ENCODE results near the gene IFNW1. TPM values are rescaled to one million over a fixed set of nuclear protein-coding genes. Genes with fewer than 3 reads are reported as not detected.
"Not testable (repeated sequence)": the region's sequence is repeated elsewhere in the genome, so short reads cannot be mapped to it uniquely, and the experiment has no call there.

IFNW1 gene
- total and polyA plus RNA-seq, 3 donors from 2014 or later, result not detected

GRCh38 chr9:21154018-21154608 lies 12.5 kb upstream of the IFNW1 start:
- Histone ChIP-seq H3K36me3 (ENCODE audit: low read depth, missing control alignments) (no peaks in the 10 kb centered on the region), H3K27me3 (no peaks in the 10 kb centered on the region), H3K27ac (no peak overlapping the region), H3K9me3 (no peaks in the 10 kb centered on the region), H3K4me3 (no peak overlapping the region), H3K4me1 (no peaks in the 10 kb centered on the region)
- intact Hi-C loops (cut with DNase I; ENCODE audit: low total_unique reads), result no loop called here
- TF ChIP-seq CTCF (IDR thresholded peaks at IDR 0.05) (no peak), POLR2A (IDR thresholded peaks at IDR 0.05) (no peak)
- no peak for DNase-seq
- 29 to 35% methylated on average over 3 of the region's 3 CpGs for WGBS, 2 donors

GRCh38 chr9:21153336-21154017 lies 11.8 kb upstream of the IFNW1 start:
- intact Hi-C loops (cut with DNase I; ENCODE audit: low total_unique reads), result no loop called here
- Histone ChIP-seq H3K27me3 (no peaks in the 10 kb centered on the region), H3K27ac (no peak overlapping the region), H3K4me3 (no peak overlapping the region), H3K36me3 (ENCODE audit: low read depth, missing control alignments) (no peaks in the 10 kb centered on the region), H3K9me3 (no peaks in the 10 kb centered on the region), H3K4me1 (no peaks in the 10 kb centered on the region)
- no peak for TF ChIP-seq CTCF (IDR thresholded peaks at IDR 0.05)
- TF ChIP-seq POLR2A (IDR thresholded peaks at IDR 0.05), result no peak
- WGBS, 2 donors, result 49 to 58% methylated on average over 3 of the region's 3 CpGs
- no peak for DNase-seq

GRCh38 chr9:21144603-21145002 lies 3.0 kb upstream of the IFNW1 start:
- no peak for TF ChIP-seq CTCF (IDR thresholded peaks at IDR 0.05)
- Histone ChIP-seq H3K9me3 (no peaks in the 10 kb centered on the region), H3K27me3 (no peaks in the 10 kb centered on the region), H3K27ac (no peak overlapping the region), H3K36me3 (ENCODE audit: low read depth, missing control alignments) (no peaks in the 10 kb centered on the region), H3K4me1 (no peaks in the 10 kb centered on the region), H3K4me3 (no peak overlapping the region)
- 78 to 82% methylated on average over 1 of the region's 1 CpG for WGBS, 2 donors
- intact Hi-C loops (cut with DNase I; ENCODE audit: low total_unique reads), result no loop called here
- DNase-seq, result no peak

- H3K4me3 ChIP-seq, result no peak overlapping the region
- no peak for TF ChIP-seq CTCF (IDR thresholded peaks at IDR 0.05)
- TF ChIP-seq POLR2A (IDR thresholded peaks at IDR 0.05), result no peak
- H3K4me1 ChIP-seq, result no peaks in the 10 kb centered on the region
- H3K36me3 ChIP-seq (ENCODE audit: low read depth, missing control alignments), result no peaks in the 10 kb centered on the region
- no peaks in the 10 kb centered on the region for H3K9me3 ChIP-seq
- no peak overlapping the region for H3K27ac ChIP-seq
- intact Hi-C loops (cut with DNase I; ENCODE audit: low total_unique reads), result no loop called here
- no peaks in the 10 kb centered on the region for H3K27me3 ChIP-seq
- whole genome bisulfite sequencing, 2 donors, result 91 to 98% methylated on average over 1 of the region's 1 CpG
- DNase-seq, result no peak
These were observed 4.6 kb downstream of the IFNW1 start for GRCh38 chr9:21137020-21137419.

GRCh38 chr9:21135736-21136135 lies 5.9 kb downstream of the IFNW1 start:
- no peak overlapping the region for H3K27ac ChIP-seq
- intact Hi-C loops (cut with DNase I; ENCODE audit: low total_unique reads), result no loop called here
- H3K4me3 ChIP-seq, result no peak overlapping the region
- no peaks in the 10 kb centered on the region for H3K9me3 ChIP-seq
- no peak for DNase-seq
- no peaks in the 10 kb centered on the region for H3K36me3 ChIP-seq (ENCODE audit: low read depth, missing control alignments)
- no peak for TF ChIP-seq POLR2A (IDR thresholded peaks at IDR 0.05)
- no peak for TF ChIP-seq CTCF (IDR thresholded peaks at IDR 0.05)
- no peaks in the 10 kb centered on the region for H3K27me3 ChIP-seq
- no peaks in the 10 kb centered on the region for H3K4me1 ChIP-seq
- WGBS, 2 donors, result 63 to 83% methylated on average over 3 of the region's 3 CpGs

GRCh38 chr9:21128186-21128585 lies 13.4 kb downstream of the IFNW1 start:
- DNase-seq; H3K9me3 ChIP-seq; H3K27ac ChIP-seq; H3K36me3 ChIP-seq (ENCODE audit: low read depth, missing control alignments); H3K4me3 ChIP-seq; H3K27me3 ChIP-seq; intact Hi-C loops (cut with DNase I; ENCODE audit: low total_unique reads); H3K4me1 ChIP-seq: not testable (repeated sequence)
